COR-L47 (cell line): ENCODE measurements around the gene LEFTY2.
"Not testable (repeated sequence)": the region's sequence is repeated elsewhere in the genome, so short reads cannot be mapped to it uniquely, and the experiment has no call there.

Experiments used
- DNase-seq: peaks from one replicate; lab custom pipeline; 2025; lab: John Stamatoyannopoulos, UW

The LEFTY2 gene

GRCh38 chr1:225941187-225941941 is at the start of gene LEFTY2:
Gene LEFTY2 (minus strand): TSS chr1:225941220. CDS start chr1:225941140, 80 bp downstream.
- no peak for DNase-seq

DNA sequence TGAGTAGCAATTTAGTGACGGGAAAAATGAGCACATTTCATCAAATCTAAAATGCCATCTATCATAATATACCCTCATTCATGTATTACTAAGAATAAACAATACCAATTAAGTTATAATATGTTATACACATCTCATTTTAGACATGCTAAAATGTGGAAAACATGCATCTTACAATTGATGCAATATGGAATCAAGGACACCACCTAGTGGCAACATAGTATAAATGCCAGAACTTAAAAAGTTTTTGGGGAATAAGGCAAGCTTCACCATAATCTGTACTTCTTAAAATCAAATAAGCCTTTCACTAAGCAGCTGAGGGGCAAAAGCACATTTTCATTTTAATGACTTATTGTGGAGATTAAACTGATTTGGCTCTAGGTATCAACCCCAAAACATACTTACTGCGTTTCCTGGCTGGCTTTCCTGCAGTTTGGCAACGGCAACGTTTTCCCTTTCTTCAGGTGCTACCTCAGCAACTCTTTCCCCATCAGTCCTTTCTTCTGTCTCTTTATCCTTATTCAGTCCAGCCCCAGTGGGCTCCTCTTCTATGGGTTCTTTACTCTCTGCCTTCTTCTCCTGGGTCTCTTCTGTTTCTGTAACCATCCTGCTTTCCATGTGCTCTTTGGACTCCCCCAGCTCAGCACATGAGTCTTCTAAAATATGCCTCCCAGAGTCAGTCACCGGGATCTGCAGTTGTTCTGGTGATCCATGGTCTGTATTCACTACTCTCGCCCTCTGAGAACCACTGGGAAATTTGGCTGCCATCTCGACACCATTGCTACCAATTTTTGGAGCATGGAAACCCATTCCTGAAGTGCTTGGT is 46.7 kb upstream of the LEFTY2 start:
- no peak for DNase-seq

DNA sequence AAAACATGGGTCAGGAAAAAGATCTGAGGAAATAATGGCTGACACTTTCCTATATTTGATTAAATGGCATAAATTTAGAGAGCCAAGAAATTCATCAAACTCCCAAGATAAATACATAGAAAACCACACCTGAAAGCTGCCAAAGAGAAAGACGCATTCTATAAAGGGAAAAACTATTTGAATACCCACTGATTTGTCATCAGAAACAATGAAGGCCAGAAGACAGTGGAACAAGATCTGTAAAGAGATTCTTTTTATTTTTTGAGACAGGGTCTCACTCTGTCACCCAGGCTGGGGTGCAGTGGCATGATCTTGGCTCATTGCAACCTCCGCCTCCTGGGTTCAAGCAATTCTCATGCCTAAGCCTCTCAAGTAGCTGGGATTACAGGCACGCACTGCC is 40.7 kb upstream of the LEFTY2 start:
- no peak for DNase-seq

GRCh38 chr1:225980005-225980836 is 39.2 kb upstream of the LEFTY2 start:
- DNase-seq: peak; percentile 34

- no peak for DNase-seq
Measured at GRCh38 chr1:225979421-225979820, 38.4 kb upstream of the LEFTY2 start.

DNA sequence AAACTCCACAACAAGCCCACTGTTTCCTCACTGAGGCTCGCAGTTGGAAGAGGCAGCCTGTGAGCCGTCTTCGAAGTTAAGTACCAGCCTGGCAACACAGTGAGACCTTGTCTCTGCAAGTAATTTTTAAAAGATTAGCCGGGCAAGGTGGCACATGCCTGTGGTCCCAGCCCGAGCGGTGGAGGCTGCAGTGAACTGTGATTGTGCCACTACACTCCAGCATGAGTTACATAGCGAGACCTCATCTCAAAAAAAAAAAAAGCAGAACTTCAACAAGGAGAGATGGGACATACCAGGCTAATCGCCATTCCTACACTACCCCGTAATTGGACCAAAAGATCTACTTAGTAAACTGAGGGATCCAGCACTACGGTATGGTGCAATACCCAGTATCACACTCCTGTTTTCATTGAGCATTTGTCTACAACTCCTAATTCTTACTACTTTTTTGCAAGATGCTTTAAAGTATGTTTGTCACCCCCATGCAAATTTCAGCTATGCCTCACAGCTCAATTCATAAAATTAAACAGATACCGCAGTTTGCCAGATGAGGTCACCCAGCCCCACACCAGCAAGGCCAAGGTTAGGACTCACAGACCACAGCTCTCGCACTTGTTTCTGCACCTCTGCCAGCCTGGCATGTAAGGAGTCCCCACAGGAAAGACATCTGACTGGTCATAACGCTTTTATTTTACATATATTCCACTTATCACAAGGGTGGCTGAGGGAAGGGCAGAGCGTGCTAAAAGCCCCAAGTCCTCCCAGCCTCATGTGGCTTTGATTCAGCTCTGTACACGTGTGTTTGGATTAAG is 37.1 kb upstream of the LEFTY2 start:
- no peak for DNase-seq

DNA sequence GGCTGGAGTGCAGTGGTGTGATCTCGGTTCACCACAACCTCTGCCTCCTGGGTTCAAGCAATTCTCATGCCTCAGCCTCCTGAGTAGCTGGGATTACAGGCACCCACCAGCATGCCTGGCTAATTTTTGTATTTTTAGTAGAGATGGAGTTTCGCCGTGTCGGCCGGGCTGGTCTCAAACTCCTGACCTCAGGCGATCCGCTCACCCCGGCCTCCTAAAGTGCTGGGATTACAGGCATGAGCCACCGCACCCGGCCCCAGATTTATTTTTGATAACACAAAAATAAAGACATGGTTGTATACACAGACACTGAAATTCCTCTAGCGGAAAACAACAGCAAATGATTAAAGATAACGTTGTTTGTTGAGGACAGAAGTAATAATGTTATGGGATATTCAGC is 34.1 kb upstream of the LEFTY2 start:
- not testable (repeated sequence) for DNase-seq

DNA sequence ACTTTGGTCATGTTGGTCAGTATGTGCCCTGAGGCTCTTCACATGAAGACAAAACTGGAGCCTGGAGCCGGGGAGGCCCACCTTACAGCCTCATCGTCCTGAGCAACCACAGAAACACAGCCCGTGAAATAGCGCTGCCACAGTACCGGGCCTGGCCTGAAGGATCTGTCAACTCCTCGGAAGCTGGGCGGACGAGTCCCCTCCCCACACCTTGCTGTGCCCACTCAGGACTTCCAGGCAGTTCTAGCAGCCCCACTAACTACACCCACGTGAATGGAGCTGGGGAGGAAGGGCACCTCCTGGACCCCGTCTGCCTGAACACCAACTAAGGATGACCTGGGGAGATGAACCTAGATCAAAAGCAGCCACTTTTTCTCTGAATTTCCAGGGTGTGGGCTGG is 33.4 kb upstream of the LEFTY2 start:
- no peak for DNase-seq

GRCh38 chr1:225973158-225973557 is 32.1 kb upstream of the LEFTY2 start:
- peak; percentile 52 for DNase-seq

- DNase-seq: no peak
Measured at GRCh38 chr1:225972344-225973152, 31.5 kb upstream of the LEFTY2 start.

DNA sequence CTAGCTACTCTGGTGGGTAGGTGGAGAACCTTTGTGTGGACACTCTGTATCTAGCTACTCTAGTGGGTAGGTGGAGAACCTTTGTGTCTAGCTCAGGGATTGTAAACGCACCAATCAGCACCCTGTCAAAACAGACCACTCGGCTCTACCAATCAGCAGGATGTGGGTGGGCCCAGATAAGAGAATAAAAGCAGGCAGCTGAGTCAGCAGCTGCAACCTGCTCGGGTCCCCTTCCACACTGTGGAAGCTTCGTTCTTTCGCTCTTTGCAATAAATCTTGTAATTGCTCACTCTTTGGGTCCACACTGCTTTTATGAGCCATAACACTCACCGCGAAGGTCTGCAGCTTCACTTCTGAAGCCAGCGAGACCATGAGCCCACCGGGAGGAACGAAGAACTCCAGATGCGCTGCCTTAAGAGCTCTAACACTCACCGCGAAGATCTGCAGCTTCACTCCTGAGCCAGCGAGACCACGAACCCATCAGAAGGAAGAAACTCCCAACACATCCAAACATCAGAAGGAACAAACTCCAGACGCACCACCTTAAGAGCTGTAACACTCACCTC is 29.7 kb upstream of the LEFTY2 start:
- DNase-seq: not testable (repeated sequence)

- DNase-seq: not testable (repeated sequence)
Measured at GRCh38 chr1:225969751-225970150, 28.7 kb upstream of the LEFTY2 start.

GRCh38 chr1:225965231-225965630 is 24.2 kb upstream of the LEFTY2 start:
- DNase-seq: no peak

DNA sequence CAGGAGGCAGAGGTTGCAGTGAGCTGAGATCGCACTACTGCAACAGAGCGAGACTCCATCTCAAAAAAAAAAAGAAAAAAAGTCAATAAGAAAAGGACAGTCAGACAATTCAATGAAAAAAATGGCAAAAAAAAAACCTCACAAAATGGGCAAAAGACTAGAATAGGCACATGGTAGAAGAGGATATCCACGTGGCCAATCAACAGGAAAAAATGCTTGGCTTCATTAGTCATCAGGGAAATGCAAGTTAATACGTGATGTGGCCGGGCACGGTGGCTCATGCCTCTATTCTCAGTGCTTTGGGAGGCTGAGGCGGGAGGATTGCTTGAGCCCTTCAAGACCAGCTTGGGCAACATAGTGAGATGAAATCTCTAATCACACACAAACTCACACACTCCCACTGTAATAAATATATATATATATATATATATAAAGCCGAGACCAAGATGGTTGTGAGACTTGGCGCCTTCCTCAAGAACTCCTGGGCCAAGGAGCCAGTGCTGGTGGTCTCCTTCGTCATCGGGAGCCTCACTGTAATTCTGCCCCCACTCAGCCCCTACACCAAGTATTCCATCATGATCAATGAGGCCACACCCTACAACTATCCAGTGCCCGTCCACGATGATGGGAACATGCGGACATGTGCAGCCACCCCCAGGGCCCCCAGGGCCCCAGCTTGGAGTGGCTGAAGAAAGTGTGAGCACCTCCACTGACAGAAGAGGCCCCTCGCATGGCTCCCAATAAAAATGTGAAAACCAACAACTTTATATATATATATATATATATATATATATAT is 22.9 kb upstream of the LEFTY2 start:
- no peak for DNase-seq

DNA sequence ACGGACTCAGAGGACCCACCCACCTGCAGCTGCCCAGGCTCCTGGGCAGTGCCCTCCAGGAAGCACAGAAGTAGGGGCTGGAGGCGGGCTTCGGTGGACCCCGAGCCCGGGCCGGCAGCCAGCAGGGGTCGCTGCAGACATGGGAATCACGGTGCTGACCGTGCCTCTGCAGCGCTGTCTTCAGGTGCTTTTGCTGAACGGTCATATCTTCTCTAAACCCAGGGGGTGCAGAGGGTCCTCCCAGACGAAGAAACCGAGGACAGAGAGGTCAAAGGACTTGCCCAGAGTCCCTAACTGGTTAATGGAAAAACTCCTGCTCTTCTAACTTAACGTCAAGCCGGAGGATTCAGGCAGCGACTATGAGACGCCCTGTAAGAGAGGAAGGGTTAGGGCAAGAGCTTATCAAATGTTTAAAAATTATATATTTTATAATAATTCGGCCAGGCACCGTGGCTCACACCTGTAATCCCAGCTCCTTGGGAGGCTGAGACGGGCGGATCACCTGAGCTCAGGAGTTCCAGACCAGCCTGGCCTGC is 21.5 kb upstream of the LEFTY2 start:
- DNase-seq: no peak

- no peak for DNase-seq
Measured at GRCh38 chr1:225961659-225962439, 20.8 kb upstream of the LEFTY2 start.

DNA sequence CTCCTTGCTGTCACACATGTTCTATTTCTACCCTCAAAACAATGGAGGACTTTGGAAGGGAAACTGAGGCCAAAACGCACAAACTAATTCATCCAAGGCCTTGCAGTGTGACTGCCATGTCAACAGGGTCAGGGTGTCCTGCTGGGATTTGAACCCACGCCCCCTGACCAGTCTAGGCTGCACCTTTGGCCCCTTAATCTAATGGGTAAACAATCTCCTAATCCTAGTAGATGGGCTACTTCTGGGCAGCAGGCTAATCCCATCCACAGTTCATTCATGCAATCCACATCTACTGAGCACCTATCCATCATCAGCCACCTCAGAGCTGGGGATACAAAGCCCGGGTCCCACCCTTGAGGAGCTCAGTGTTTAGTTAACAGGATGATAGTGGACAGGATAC is 17.0 kb upstream of the LEFTY2 start:
- DNase-seq: no peak

DNA sequence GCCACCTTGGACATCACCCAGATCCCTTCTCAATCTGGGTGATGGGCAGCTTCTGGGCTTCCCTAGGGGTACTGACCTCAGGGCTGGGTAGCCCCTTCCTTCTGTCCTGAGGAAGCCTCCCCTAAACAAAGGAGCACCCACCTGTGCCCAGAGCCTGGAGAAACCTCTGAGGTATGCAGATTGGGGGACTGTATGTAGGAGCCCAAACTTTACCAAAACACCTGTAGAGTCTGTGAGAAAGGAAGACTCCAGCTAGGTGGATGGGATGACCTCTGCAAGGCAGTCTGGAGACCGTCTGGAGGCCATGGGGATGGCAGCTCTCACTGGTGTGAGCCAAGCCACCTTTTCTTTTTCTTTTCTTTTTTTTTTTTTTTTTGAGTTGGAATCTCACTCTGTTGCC is 13.7 kb upstream of the LEFTY2 start:
- no peak for DNase-seq
